NCI-H748 (cell line): ENCODE data around the gene IL3RA.

Experiments
- DNase-seq: peaks from one replicate; lab custom pipeline; 2025; ENCODE audit not compliant: unreplicated experiment; lab: John Stamatoyannopoulos, UW

IL3RA gene

GRCh38 chrX:1380672-1381233, 44.2 kb downstream of the IL3RA start:
- DNase-seq = no peak

GRCh38 chrX:1384658-1385252, 48.2 kb downstream of the IL3RA start:
- no peak for DNase-seq

- no peak for DNase-seq
Observed at GRCh38 chrX:1385253-1386223, 49.0 kb downstream of the IL3RA start.

GRCh38 chrX:1386338-1387127, 49.9 kb downstream of the IL3RA start:
- no peak for DNase-seq

GRCh38 chrX:1387141-1387776, 50.7 kb downstream of the IL3RA start:
- DNase-seq = no peak

GRCh38 chrX:1388651-1389050, 52.1 kb downstream of the IL3RA start:
- DNase-seq = no peak

DNA sequence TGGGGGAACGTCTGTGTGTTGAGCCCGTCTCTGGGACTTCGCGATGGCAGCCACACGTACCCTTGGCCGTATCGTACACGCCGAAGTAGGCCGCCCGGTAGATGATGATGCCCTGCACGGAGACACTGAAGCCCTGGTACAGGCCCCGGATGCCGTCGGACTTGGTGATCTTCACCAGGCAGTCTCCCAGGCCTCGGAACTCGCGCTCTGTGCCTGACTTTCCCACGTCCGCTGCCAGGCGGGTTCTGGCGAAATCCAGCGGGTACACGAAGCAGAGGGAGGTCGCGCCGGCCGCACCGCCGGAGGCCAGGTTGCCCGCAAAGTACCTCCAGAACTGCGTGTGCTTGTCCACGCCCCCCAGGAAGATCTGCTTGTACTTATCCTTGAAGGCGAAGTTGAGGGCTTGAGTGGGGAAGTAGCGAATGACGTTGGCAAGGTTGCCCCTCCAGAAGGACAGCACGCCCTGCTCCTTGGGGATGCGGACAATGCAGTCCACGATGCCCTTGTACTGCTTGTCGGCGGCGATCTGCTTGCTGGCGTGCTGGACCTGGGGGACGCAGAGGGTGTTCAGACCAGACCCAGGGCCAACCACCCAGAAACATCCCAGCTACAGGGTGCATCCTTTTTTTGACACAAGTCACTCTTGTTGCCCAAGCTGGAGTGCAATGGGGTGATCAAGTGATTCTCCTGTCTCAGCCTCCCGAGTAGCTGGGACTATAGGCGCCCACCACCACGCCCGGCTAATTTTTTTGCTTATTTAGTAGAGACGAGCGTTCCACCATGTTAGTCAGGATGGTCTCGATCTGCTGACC, 52.8 kb downstream of the IL3RA start:
- DNase-seq = no peak

DNA sequence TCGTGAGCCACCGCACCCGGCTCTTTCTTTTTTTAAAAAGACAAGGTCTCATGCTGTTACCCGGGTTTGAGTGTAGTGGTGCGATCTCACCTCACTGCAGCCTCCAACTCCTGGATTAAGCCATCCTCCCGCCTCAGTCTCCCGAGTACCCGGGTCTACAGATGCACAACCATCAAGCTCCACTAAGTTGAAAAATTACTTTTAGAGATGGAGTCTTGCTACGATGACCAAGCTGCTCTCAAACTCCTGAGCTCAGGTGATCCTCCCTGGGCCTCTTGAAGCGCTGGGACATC, 53.4 kb downstream of the IL3RA start:
- DNase-seq = no peak

GRCh38 chrX:1390621-1391369, 54.2 kb downstream of the IL3RA start:
- no peak for DNase-seq

DNA sequence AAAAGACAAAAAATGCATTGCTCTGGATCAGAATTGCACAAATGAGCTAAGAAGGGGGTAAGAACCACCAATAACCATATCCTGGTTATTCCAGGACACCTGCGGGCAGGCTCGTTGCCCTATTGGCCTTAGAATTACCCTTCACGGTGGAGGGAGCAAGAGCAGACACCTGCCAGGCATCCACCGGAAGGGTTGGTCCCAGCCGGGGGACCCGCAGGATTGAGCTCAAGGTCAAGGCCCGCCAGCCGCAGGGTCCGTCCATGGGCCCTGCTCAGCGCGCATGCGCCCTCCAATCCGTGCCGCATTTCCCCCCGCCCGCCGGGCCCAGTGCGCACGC, 54.8 kb downstream of the IL3RA start:
- DNase-seq = no peak

- no peak for DNase-seq
Observed at GRCh38 chrX:1391707-1392375, 55.3 kb downstream of the IL3RA start, which contains the start of gene SLC25A6. Gene SLC25A6, minus strand, starts transcription at chrX:1392113. Its CDS starts 104 bp downstream, at chrX:1392009.

- DNase-seq = no peak
Observed at GRCh38 chrX:1392376-1393068, 55.9 kb downstream of the IL3RA start.

DNA sequence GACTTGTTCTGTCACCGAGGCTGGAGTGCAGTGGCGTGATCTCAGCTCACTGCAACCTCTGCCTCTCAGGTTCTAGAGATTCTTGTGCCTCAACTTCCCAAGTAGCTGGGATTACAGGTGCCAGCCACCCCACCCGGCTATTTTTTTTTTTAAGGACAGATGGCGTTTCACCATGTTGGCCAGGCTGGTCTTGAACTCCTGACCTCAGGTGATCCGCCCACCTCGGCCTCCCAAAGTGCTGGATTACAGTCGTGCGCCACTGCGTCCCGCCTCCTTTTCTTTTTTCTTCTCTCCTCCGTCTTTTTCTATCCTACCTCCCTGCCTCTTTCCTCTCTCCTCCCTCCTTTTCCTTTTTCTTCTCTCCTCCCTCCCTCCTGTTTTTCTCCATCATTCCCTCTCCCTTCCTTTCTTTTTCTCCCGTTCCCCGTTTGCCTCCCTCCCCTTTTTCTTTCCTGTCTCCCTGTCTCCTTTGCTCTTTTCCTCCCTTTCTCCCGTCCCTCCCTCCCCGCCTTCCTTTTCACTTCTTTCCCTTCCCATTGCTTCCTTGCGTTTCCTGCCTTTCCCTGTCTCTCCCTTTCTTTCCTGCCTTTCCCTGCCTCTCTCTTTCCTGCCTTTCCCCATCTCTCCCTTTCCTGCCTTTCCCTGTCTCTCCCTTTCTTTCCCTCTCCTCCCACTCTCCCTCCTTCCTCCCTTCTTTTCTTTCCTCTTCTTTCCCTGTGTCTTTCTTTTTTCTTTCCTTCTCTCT, 57.5 kb downstream of the IL3RA start:
- DNase-seq = no peak

GRCh38 chrX:1394731-1395501, 58.3 kb downstream of the IL3RA start:
- no peak for DNase-seq

- no peak for DNase-seq
Observed at GRCh38 chrX:1395646-1396216, 59.1 kb downstream of the IL3RA start.

DNA sequence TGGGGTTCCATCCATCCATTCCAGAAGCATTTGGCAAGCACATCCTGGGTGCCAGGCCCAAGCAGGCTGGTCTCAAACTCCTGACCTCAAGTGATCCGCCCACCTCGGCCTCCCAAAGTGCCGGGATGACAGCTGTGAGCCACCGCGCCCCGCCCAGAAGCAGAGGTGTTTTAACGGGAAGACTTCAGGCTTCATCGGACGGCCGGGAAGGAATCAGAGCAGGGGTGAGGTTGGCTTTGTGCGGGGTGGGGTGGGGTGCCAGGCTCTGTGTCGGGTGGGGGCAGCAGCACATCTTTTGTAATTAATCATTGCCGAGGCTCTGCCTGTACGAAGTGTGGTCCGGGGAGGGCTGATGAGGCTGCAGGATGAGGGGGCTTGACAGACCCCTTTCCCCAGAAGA, 60.4 kb downstream of the IL3RA start:
- no peak for DNase-seq
